Osteocyte (in vitro differentiated cells): ENCODE results near the gene PIEZO1. TPM values are rescaled to one million over a fixed set of nuclear protein-coding genes. Genes with fewer than 3 reads are reported as not detected.
"Not testable (repeated sequence)": the region's sequence is repeated elsewhere in the genome, so short reads cannot be mapped to it uniquely, and the experiment has no call there.

Source experiments
- DNase-seq: peaks from one replicate; pipeline ENCODE4 v3.0.0; 2021; ENCODE audit warnings: mixed read lengths; ENCODE audit not compliant: unreplicated experiment; ENCODE audit errors: extremely low spot score
- H3K27ac Mint-ChIP-seq: one replicate; pipeline ENCODE4 v1.8.0; 2021; ENCODE audit warnings: mild to moderate bottlenecking, mixed read lengths; ENCODE audit not compliant: unreplicated experiment
- H3K27me3 Mint-ChIP-seq: one replicate; pipeline ENCODE4 v1.8.0; 2021; ENCODE audit warnings: mixed read lengths; ENCODE audit not compliant: unreplicated experiment
- H3K36me3 Mint-ChIP-seq: one replicate; pipeline ENCODE4 v1.8.0; 2021; ENCODE audit warnings: mixed read lengths; ENCODE audit not compliant: unreplicated experiment
- H3K4me1 Mint-ChIP-seq: one replicate; pipeline ENCODE4 v1.8.0; 2021; ENCODE audit warnings: mixed read lengths; ENCODE audit not compliant: unreplicated experiment
- H3K4me3 Mint-ChIP-seq: one replicate; pipeline ENCODE4 v1.8.0; 2021; ENCODE audit warnings: mild to moderate bottlenecking, moderate library complexity, mixed read lengths; ENCODE audit not compliant: unreplicated experiment
- H3K9me3 Mint-ChIP-seq: one replicate; pipeline ENCODE4 v1.8.0; 2021; ENCODE audit warnings: mixed read lengths; ENCODE audit not compliant: unreplicated experiment
- total RNA-seq: library from RNA; stranded (reverse); gene quantifications from 2 replicates; pipeline ENCODE4 v1.2.1, GENCODE V29; 2021
- TF ChIP-seq, protein P1 (sequence below): fragments of 200-600 bp; sonication (generic); IDR thresholded peaks from 2 replicates; pipeline ENCODE4 v1.5.0; 2021; ENCODE audit warnings: antibody characterized with exemption, mild to moderate bottlenecking, moderate library complexity

Gene PIEZO1
- total RNA-seq, 1 donor from 2014 or later, result 165 TPM

DNA sequence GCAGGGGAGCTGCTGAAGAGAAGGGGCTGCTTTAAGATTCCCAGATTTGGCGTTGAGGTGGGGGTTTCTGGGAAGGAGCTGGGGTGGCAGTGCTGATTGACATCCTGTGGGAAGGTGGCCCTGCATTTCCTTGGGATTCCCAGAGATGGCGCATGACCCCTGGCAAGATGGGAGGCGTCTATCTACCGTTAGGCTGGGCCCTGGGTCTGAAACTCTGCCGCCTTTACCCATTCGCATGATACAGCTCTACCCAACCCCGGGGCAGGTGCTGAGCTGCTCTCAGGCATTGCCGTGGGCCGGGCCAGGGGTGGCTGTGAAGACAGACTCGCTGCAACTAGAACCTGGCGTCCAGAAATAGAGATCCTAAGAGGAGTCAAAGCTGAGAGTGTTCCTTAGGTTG, 112.2 kb downstream of the PIEZO1 start:
- peaks cover 1% of the 10 kb centered on the region for H3K4me1 Mint-ChIP-seq

DNA sequence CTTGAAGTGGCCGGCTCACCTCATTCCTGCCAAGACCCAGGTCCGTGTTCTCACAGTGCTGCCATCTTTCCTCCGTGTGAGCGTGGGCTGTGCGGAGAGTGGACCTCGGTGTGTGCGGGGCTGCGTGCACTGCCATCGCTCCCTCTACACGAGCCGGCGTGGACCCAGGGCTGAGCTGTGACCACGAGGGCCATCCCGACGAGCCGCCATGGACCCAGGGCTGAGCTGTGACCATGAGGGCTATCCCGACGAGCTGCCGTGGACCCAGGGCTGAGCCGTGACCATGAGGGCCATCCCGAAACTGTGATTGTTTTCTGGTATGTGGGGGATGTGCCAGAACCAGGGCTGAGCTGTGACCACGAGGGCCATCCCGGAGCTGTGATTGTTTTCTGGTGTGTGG, 113.2 kb downstream of the PIEZO1 start:
- TF ChIP-seq, protein P1, sequence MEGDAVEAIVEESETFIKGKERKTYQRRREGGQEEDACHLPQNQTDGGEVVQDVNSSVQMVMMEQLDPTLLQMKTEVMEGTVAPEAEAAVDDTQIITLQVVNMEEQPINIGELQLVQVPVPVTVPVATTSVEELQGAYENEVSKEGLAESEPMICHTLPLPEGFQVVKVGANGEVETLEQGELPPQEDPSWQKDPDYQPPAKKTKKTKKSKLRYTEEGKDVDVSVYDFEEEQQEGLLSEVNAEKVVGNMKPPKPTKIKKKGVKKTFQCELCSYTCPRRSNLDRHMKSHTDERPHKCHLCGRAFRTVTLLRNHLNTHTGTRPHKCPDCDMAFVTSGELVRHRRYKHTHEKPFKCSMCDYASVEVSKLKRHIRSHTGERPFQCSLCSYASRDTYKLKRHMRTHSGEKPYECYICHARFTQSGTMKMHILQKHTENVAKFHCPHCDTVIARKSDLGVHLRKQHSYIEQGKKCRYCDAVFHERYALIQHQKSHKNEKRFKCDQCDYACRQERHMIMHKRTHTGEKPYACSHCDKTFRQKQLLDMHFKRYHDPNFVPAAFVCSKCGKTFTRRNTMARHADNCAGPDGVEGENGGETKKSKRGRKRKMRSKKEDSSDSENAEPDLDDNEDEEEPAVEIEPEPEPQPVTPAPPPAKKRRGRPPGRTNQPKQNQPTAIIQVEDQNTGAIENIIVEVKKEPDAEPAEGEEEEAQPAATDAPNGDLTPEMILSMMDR, result no peak
- Mint-ChIP-seq H3K4me3 (no peak overlapping the region), H3K27me3 (no peaks in the 10 kb centered on the region), H3K9me3 (no peaks in the 10 kb centered on the region), H3K27ac (no peak overlapping the region), H3K36me3 (no peaks in the 10 kb centered on the region), H3K4me1 (peaks cover 1% of the 10 kb centered on the region)
- no peak for DNase-seq

More for the DNA sequence above, 112.2 kb downstream of the PIEZO1 start:
- DNase-seq, result no peak
- no peaks in the 10 kb centered on the region for H3K9me3 Mint-ChIP-seq
- no peaks in the 10 kb centered on the region for H3K36me3 Mint-ChIP-seq
- TF ChIP-seq, protein P1, result peak; percentile 20
- no peak overlapping the region for H3K27ac Mint-ChIP-seq
- H3K27me3 Mint-ChIP-seq, result no peaks in the 10 kb centered on the region
- H3K4me3 Mint-ChIP-seq, result no peak overlapping the region

DNA sequence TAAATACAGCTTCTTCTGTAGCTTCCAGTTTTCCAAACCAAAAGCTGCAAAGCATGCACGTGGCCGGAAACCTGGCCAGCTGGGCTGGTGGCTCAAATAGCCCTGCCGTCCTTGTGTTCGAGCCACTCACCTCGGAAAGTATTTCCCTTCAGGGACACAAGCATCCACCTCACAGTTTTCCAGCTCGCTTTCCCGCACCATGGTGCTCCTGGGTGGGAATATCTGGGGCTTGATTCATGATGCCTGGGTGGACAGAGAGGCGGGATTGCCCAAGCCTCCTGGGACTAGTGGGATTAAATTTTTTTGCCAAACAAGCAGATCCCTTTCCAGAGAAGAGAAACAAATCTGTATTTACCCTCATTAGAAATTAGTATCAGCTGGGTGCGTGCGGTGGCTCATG, 115.0 kb downstream of the PIEZO1 start:
- no peaks in the 10 kb centered on the region for H3K9me3 Mint-ChIP-seq
- no peak for DNase-seq
- peaks cover 1% of the 10 kb centered on the region for H3K4me1 Mint-ChIP-seq
- no peaks in the 10 kb centered on the region for H3K27me3 Mint-ChIP-seq
- TF ChIP-seq, protein P1, result no peak
- no peak overlapping the region for H3K27ac Mint-ChIP-seq
- H3K4me3 Mint-ChIP-seq, result no peak overlapping the region
- H3K36me3 Mint-ChIP-seq, result no peaks in the 10 kb centered on the region

DNA sequence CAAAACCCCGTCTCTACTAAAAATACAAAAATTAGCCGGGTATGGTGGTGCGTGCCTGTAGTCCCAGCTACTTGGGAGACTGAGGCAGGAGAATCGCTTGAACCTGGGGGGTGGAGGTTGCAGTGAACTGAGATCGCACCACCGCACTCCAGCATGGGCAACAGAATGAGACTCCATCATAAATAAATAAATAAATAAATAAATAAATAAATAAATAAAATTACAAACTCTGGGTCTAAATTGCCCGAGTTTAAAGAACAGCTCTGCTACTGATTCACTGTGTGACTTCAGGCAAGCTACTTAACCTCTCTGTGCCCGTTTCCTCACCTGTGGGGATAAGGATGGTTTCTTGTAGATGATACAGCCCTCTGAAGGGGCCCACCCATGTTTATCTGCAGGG, 115.5 kb downstream of the PIEZO1 start:
- not testable (repeated sequence) for H3K4me1 Mint-ChIP-seq, H3K27me3 Mint-ChIP-seq, H3K9me3 Mint-ChIP-seq, H3K36me3 Mint-ChIP-seq, H3K4me3 Mint-ChIP-seq, DNase-seq, H3K27ac Mint-ChIP-seq

DNA sequence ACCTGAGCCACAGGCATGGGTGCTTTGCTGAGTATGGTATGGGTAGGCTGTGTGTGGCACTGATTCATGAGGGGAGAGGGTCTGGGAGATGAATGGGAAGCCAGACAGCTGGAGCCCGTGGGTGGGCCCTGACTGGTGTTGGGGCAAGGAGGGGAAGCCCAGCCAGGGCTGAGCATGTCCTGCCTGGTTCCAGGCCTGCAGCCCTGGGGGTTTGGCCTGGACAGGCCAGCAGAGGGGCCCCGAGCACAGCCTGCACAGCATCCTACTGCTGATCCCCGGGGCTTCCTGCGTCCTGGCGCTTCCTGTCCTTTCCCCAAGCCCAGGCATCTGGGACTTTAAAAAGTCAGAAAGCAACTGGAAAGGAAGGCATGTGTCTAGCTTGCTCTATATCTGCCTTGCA, 117.6 kb downstream of the PIEZO1 start:
- Mint-ChIP-seq H3K4me3 (no peak overlapping the region), H3K9me3 (no peaks in the 10 kb centered on the region), H3K27me3 (no peaks in the 10 kb centered on the region)

More for the DNA sequence above, 117.6 kb downstream of the PIEZO1 start:
- no peak overlapping the region for H3K27ac Mint-ChIP-seq
- H3K36me3 Mint-ChIP-seq, result no peaks in the 10 kb centered on the region
- H3K4me1 Mint-ChIP-seq, result peaks cover 5% of the 10 kb centered on the region
- DNase-seq, result no peak
- TF ChIP-seq, protein P1, result peak; percentile 11
